HepG2 (cell line): ENCODE measurements around the gene ANLN. TPM values are rescaled to one million over a fixed set of nuclear protein-coding genes. Genes with fewer than 3 reads are reported as not detected.

Experiments
- ARID2 ChIP-seq: sonication (generic); formaldehyde crosslinking; IDR thresholded peaks from 2 replicates; pipeline ENCODE4 v1.8.1; 2022; ENCODE audit warnings: mild to moderate bottlenecking, missing genetic modification reagents, borderline replicate concordance
- ELK4 ChIP-seq: sonication (generic); formaldehyde crosslinking; IDR thresholded peaks from 2 replicates; pipeline ENCODE4 v1.9.0; 2021; ENCODE audit warnings: missing genetic modification reagents, borderline replicate concordance
- ETS1 ChIP-seq: sonication (generic); formaldehyde crosslinking; IDR thresholded peaks from 2 replicates; pipeline ENCODE4 v1.4.0; 2020; ENCODE audit warnings: missing genetic modification reagents
- FOXC1 ChIP-seq: sonication (generic); formaldehyde crosslinking; IDR thresholded peaks from 2 replicates; pipeline ENCODE4 v1.8.0; 2022; ENCODE audit warnings: mild to moderate bottlenecking, missing genetic modification reagents, borderline replicate concordance
- HDAC2 ChIP-seq: sonication (generic); formaldehyde crosslinking; IDR thresholded peaks from 2 replicates; pipeline ENCODE4 v1.4.0; 2020; ENCODE audit warnings: missing genetic modification reagents
- HMG20B ChIP-seq: conservative IDR thresholded peaks from 2 replicates; pipeline ENCODE4 v1.6.1; 2016; ENCODE audit warnings: missing genetic modification reagents, missing compliant biosample characterization
- KAT2B ChIP-seq: fragments of 150-350 bp; IDR thresholded peaks from 2 replicates; pipeline ENCODE4 v1.6.1; 2014; ENCODE audit warnings: low read depth, low read length, borderline replicate concordance
- MAFF ChIP-seq: IDR thresholded peaks from 2 replicates; pipeline ENCODE4 v1.6.1; 2011; ENCODE audit warnings: low read depth, low read length, improper control_type of control experiment
- MXD4 ChIP-seq: IDR thresholded peaks from 2 replicates; pipeline ENCODE4 v1.6.1; 2016; ENCODE audit warnings: mild to moderate bottlenecking, missing biosample characterization, missing genetic modification reagents
- NAIF1 ChIP-seq: sonication (generic); formaldehyde crosslinking; IDR thresholded peaks from 2 replicates; pipeline ENCODE4 v1.5.0; 2020; ENCODE audit warnings: mild to moderate bottlenecking, missing genetic modification reagents, borderline replicate concordance
- NONO ChIP-seq, 2 experiments: fragments of 450-650 bp in 1 of 2; sonication (generic) in 1 of 2; formaldehyde crosslinking in 1 of 2; IDR thresholded peaks in 1 of 2; conservative IDR thresholded peaks in 1 of 2; 2 replicates each; pipeline versions ENCODE4 v1.6.1 to v1.8.0; 2017 to 2022; ENCODE audit warnings: mild to moderate bottlenecking in 1 of 2, missing genetic modification reagents in 1 of 2, moderate library complexity in 1 of 2
- NR2C2 ChIP-seq: sonication (generic); formaldehyde crosslinking; IDR thresholded peaks from 2 replicates; pipeline ENCODE4 v1.4.0; 2020; ENCODE audit warnings: missing genetic modification reagents, mild to moderate bottlenecking, moderate library complexity, borderline replicate concordance
- PATZ1 ChIP-seq: sonication (generic); formaldehyde crosslinking; IDR thresholded peaks from 2 replicates; pipeline ENCODE4 v1.4.0; 2020; ENCODE audit warnings: missing genetic modification reagents
- PAWR ChIP-seq: sonication (generic); formaldehyde crosslinking; IDR thresholded peaks from 2 replicates; pipeline ENCODE4 v1.4.0; 2020; ENCODE audit warnings: missing genetic modification reagents, mild to moderate bottlenecking, borderline replicate concordance
- RBM22 ChIP-seq: fragments of 200-400 bp; formaldehyde crosslinking; optimal IDR thresholded peaks from 2 replicates; pipeline ENCODE3; 2017; ENCODE audit warnings: mild to moderate bottlenecking, low read length, moderate library complexity
- RBM39 ChIP-seq: fragments of 200-400 bp; formaldehyde crosslinking; IDR thresholded peaks from one replicate; pipeline ENCODE4 v1.6.1; 2018; ENCODE audit warnings: antibody characterized with exemption, mild to moderate bottlenecking, low read depth, low read length; ENCODE audit not compliant: poor library complexity, severe bottlenecking
- SOX13 ChIP-seq, 3 experiments: fragments of 450-650 bp in 1 of 3; sonication (generic) in 1 of 3; formaldehyde crosslinking in 1 of 3; IDR thresholded peaks in 2 of 3; conservative IDR thresholded peaks in 1 of 3; 2 replicates each; pipeline versions ENCODE4 v1.5.0 to v1.6.1; 2016 to 2020; ENCODE audit warnings: antibody characterized with exemption in 1 of 3, mild to moderate bottlenecking in 1 of 3, missing compliant biosample characterization in 1 of 3, missing genetic modification reagents in 1 of 3, moderate library complexity in 1 of 3
- U2AF2 ChIP-seq: fragments of 200-400 bp; formaldehyde crosslinking; IDR thresholded peaks from 2 replicates; pipeline ENCODE4 v1.6.1; 2017; ENCODE audit warnings: low read depth, mild to moderate bottlenecking, low read length
- ZC3H4 ChIP-seq: sonication (generic); formaldehyde crosslinking; IDR thresholded peaks from 2 replicates; pipeline ENCODE4 v1.4.0; 2020; ENCODE audit warnings: missing genetic modification reagents, borderline replicate concordance
- ZNF138 ChIP-seq: sonication (generic); formaldehyde crosslinking; IDR thresholded peaks from 2 replicates; pipeline ENCODE4 v1.5.0; 2020; ENCODE audit warnings: mild to moderate bottlenecking, low read depth, missing genetic modification reagents
- ZNF326 ChIP-seq: sonication (generic); formaldehyde crosslinking; IDR thresholded peaks from 2 replicates; pipeline ENCODE4 v1.4.0; 2020; ENCODE audit warnings: missing genetic modification reagents, borderline replicate concordance
- ZNF850 ChIP-seq: sonication (generic); formaldehyde crosslinking; conservative IDR thresholded peaks from 2 replicates; pipeline ENCODE4 v1.9.0; 2021; ENCODE audit warnings: mild to moderate bottlenecking, missing genetic modification reagents
- polyA plus RNA-seq, 8 experiments: library from polyadenylated mRNA; depleted of rRNA in 3 of 8; stranded (reverse) in 7 of 8; unstranded in 1 of 8; fragments of >200 nt; fragmentation: Illumina TruSeq in 4 of 8; extraction: Trizol in 4 of 8; gene quantifications; 2 replicates each; pipeline versions ENCODE4 v1.2.1 to v1.2.3, GENCODE V29; 2011 to 2016; ENCODE audit warnings: low read depth in 4 of 8, missing spikeins in 1 of 8, mixed read lengths in 1 of 8; ENCODE audit not compliant: insufficient read depth in 1 of 8
- total RNA-seq, 5 experiments: library from RNA; depleted of rRNA; stranded (reverse); fragments of >200 nt; fragmentation: Illumina TruSeq; extraction: Trizol; gene quantifications; 2 replicates each; pipeline ENCODE4 v1.2.3, GENCODE V29; 2016; ENCODE audit warnings: low read depth in 1 of 5
- TF ChIP-seq, protein P1 (sequence below): sonication (generic); formaldehyde crosslinking; IDR thresholded peaks from 2 replicates; pipeline ENCODE4 v1.5.0; 2020; ENCODE audit warnings: missing genetic modification reagents

The ANLN gene
- total and polyA plus RNA-seq, 2 of the 13 experiments (the other 11 are each of a cell fraction or from before 2014, with no cell fraction given): 20.0 to 72.0 TPM

- TF ChIP-seq, protein P1, sequence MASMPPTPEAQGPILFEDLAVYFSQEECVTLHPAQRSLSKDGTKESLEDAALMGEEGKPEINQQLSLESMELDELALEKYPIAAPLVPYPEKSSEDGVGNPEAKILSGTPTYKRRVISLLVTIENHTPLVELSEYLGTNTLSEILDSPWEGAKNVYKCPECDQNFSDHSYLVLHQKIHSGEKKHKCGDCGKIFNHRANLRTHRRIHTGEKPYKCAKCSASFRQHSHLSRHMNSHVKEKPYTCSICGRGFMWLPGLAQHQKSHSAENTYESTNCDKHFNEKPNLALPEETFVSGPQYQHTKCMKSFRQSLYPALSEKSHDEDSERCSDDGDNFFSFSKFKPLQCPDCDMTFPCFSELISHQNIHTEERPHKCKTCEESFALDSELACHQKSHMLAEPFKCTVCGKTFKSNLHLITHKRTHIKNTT: no peak
- TF ChIP-seq ARID2 (CRISPR knock-in tag): no peak
- no peak for TF ChIP-seq ZNF326 (CRISPR knock-in tag)
- TF ChIP-seq ZNF138 (CRISPR knock-in tag): no peak
- TF ChIP-seq FOXC1 (CRISPR knock-in tag): no peak
- no peak for TF ChIP-seq PATZ1
- no peak for TF ChIP-seq ZNF850 (CRISPR knock-in tag)
- no peak; the same call in 1 of the 2 replicates for TF ChIP-seq MXD4
- TF ChIP-seq HDAC2 (CRISPR knock-in tag): 0 out of 2 replicates have a peak, but pooled peaks have one; percentile 27
- no peak for TF ChIP-seq HMG20B (CRISPR knock-in tag)
- TF ChIP-seq U2AF2: no peak
- TF ChIP-seq ELK4 (CRISPR knock-in tag): no peak; the same call in 1 of the 2 replicates
- peak; percentile 62; the same call in 1 of the 2 replicates for TF ChIP-seq NR2C2 (CRISPR knock-in tag)
- TF ChIP-seq SOX13 (IDR thresholded peaks at IDR 0.05): no peak
- no peak for TF ChIP-seq SOX13 (CRISPR knock-in tag; conservative IDR thresholded peaks at IDR 0.05 in 1 of 2, IDR thresholded peaks at IDR 0.05 in 1 of 2)
- no peak for TF ChIP-seq RBM22
- no peak for TF ChIP-seq MAFF
- TF ChIP-seq ZC3H4: no peak
- TF ChIP-seq NONO (IDR thresholded peaks at IDR 0.05): no peak
- peak; percentile 44; the same call in 1 of the 2 replicates for TF ChIP-seq NONO (CRISPR knock-in tag; conservative IDR thresholded peaks at IDR 0.05)
- TF ChIP-seq RBM39: no peak
- no peak for TF ChIP-seq PAWR (CRISPR knock-in tag)
- TF ChIP-seq NAIF1 (CRISPR knock-in tag): peak; percentile 93; the same call in 1 of the 2 replicates
- TF ChIP-seq ETS1 (CRISPR knock-in tag): no peak
- TF ChIP-seq KAT2B: no peak
Observed at GRCh38 chr7:36390199-36391090, 783 bp downstream of the ANLN start (continued).
